Head of caudate nucleus (tissue), 42 donors: Measurements from ENCODE around the gene AHCYL2.
A peak's percentile ranks its signal among the peaks of the same experiment; 100 is the strongest.
"Not testable (repeated sequence)": the region's sequence is repeated elsewhere in the genome, so short reads cannot be mapped to it uniquely, and the experiment has no call there.

Experiments
- DNase-seq, 42 donors: peaks; one replicate each; pipeline versions ENCODE4 v3.0.0 to v3.0.0-alpha.2; 2020 to 2021; ENCODE audit warnings: mixed read lengths in 7 of 42
- intact Hi-C: fragments of 100-400 bp; cut with DNase I; formaldehyde crosslinking; loops from one replicate; pipeline ENCODE4 v1.15.0; 2022

The AHCYL2 gene

DNA sequence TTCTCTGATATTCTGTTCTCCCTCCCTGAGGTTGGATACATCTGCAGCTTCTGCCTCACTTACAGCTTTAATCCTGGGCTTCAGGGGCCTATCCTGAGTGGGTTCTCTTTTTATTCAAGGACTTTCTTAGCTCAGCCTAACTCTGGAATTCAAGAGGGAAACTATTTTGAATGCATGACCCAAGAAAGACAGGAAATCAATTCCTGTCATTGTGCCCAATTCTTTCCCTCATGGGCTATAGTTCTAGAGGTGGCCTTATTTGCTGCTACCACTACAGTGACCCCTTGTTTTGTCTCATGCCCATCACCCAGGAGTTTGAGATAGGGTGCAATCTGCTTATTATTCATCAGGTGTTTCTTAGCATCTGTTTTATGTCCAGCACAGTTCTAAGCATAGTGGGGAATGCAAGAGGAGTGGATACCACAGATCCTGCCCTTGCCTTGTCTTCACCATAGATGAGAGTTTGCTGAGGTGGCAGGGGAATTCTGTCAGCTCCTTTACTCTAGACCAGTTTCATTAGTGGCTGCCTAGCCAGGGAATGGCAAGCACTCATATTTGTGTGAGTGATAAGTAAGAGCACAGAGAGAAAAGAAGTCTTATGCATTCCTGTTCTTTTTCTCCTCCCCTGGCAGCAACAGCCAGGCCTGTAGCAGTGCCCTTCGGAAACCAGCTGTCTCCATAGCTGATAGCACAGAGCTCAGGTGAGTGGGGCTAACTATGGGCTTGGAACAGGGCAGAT is 228.8 kb downstream of the AHCYL2 start:
- no peak for DNase-seq
- intact Hi-C loops, result loop anchor here (10.0 kb wide), 1 partner anchor 79 kb away; no protein-coding TSS in a partner anchor

- intact Hi-C loops, result loop anchor here (10.0 kb wide), 1 partner anchor 79 kb away; no protein-coding TSS in a partner anchor
- DNase-seq, result no peak
These were observed 229.4 kb downstream of the AHCYL2 start for GRCh38 chr7:129454249-129454551.

DNA sequence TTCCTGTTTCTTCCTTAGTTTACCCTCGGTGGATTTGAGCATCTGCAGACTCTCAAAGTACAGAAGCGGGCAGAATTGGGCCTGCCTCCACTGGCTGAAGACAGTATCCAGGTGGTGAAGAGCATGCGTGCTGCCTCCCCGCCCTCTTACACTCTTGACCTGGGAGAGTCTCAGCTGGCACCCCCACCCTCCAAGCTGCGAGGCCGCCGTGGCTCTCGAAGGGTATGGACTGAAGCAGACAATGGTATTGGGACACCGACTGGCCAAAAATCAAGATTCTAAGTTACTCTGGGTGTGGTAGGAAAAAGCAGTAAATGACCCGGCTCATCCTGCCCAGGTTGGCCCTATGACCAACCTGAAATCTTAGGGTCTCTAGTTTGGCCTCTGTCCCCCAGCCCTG is 231.6 kb downstream of the AHCYL2 start:
- DNase-seq, result no peak
- intact Hi-C loops, result loop anchor here (10.0 kb wide), 1 partner anchor 82 kb away; no protein-coding TSS in a partner anchor

DNA sequence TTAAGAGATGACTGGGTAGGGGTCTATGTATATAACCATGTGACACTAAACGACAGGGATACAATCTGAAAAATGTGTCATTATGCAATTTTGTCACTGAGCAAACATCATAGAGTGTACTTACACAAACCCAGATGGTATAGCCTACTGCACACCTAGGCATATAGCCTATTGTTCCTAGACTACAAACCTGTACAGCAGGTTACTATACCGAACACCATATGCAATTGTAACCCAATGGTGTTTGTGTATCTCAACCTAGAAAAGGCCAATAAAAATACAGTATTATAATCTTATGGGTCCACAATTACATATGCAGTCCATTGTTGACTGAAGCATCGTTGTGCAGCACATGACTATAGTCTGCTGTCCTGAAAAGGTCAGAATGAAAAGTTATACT is 232.3 kb downstream of the AHCYL2 start:
- no peak for DNase-seq
- intact Hi-C loops, result loop anchor here (10.0 kb wide), 1 partner anchor 82 kb away; no protein-coding TSS in a partner anchor

- DNase-seq, result no peak
- intact Hi-C loops, result loop anchor here (10.0 kb wide), 1 partner anchor 83 kb away; no protein-coding TSS in a partner anchor
These were observed 233.3 kb downstream of the AHCYL2 start for GRCh38 chr7:129458171-129458570.

- no peak for DNase-seq
- intact Hi-C loops, result no loop called here
These were observed 237.0 kb downstream of the AHCYL2 start for GRCh38 chr7:129461809-129462208.

GRCh38 chr7:129462420-129462819 is 237.6 kb downstream of the AHCYL2 start:
- no peak for DNase-seq
- intact Hi-C loops, result no loop called here

DNA sequence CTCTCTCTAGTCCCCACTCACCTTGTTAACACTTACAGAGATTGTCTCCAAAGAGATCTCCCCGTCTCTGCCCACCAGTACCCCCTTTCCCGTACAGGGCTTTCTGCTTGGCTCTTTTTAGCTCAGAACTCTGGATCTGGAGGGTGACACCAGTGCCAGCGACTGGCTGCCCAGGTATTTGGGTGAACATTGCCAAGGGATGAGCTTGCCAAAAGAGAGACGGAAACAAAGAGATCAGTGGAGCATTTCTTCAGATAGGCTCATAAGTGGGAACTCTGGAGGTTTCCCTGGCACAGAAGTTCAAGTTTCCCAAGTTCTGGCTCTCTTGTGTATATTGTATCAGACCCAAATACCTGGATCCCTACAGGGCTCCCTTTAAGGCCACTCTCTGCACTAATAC is 239.4 kb downstream of the AHCYL2 start:
- DNase-seq, result no peak
- intact Hi-C loops, result no loop called here

DNA sequence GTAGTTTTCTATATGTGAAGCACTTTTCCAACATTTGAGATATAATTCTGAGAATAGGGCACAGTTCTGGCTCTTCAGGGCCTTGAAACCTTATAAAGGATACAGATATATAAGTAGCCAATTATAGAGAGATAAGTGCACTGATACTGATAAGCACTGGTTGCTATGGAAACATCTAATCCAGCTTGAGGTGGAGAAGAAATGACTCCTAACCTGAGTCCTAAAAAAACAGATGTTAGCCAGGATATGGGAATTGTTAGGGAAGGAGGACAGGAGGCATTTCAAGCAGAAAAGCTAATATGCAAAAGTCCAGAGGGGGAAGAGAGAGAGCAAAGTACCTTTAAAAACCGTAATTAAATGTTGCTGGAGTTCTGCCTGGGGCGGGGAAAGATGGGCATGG is 240.2 kb downstream of the AHCYL2 start:
- intact Hi-C loops, result no loop called here
- DNase-seq, result no peak

DNA sequence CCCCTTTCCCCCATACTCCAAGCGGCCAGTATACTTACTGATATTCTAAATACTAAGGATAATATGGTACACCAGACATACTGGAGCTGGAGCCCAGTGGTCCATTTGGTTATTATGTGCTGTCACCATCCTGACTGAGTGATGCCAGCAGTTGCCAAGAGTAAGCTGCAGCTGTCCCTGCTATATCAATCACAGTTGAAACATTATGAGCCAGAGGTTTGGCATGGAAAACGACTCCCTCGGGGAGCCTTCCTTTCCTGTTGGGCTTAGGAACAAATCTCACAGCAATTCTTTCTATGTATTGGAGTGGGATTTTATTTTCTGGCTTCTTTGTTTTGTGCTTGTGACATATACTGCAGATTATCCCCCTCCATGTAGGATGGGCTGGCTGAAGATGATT is 242.0 kb downstream of the AHCYL2 start:
- no peak for DNase-seq
- intact Hi-C loops, result no loop called here

DNA sequence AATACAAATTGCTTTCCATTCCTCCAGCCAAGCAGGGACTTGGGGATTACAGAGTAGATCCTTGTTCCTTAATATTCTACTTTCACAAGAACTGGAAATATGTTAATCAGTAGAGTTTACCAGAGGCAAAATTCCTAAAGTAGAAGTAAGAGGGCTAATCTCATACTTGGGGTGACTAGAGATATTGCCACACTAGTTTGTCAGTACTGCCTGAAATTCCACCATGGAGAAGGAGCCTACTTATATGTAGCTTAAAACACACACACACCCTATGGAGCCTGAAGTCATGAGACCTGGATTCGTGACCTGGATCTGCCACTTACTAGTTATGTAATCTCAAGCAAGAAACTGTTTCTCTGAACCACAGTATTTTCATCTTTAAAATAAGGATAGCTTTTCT is 243.3 kb downstream of the AHCYL2 start:
- peak in 27 of 42 donors; percentile 19 to 74 (median 47) for DNase-seq
- intact Hi-C loops, result no loop called here

- intact Hi-C loops, result no loop called here
- DNase-seq, result no peak
These were observed 243.7 kb downstream of the AHCYL2 start for GRCh38 chr7:129468547-129468946.

- DNase-seq, result no peak
- intact Hi-C loops, result loop anchor here (5.0 kb wide), 2 partner anchors 103 to 253 kb away; no protein-coding TSS in a partner anchor
These were observed 245.1 kb downstream of the AHCYL2 start for GRCh38 chr7:129469930-129470329.

- DNase-seq, result no peak
- intact Hi-C loops, result loop anchor here (5.0 kb wide), 2 partner anchors 103 to 253 kb away; no protein-coding TSS in a partner anchor
These were observed 245.6 kb downstream of the AHCYL2 start for GRCh38 chr7:129470411-129470810.

GRCh38 chr7:129471402-129471827 is 246.6 kb downstream of the AHCYL2 start:
- no peak for DNase-seq
- intact Hi-C loops, result loop anchor here (5.0 kb wide), 2 partner anchors 104 to 254 kb away; no protein-coding TSS in a partner anchor

- DNase-seq, intact Hi-C loops: not testable (repeated sequence)
These were observed 251.1 kb downstream of the AHCYL2 start for GRCh38 chr7:129475931-129476330.

DNA sequence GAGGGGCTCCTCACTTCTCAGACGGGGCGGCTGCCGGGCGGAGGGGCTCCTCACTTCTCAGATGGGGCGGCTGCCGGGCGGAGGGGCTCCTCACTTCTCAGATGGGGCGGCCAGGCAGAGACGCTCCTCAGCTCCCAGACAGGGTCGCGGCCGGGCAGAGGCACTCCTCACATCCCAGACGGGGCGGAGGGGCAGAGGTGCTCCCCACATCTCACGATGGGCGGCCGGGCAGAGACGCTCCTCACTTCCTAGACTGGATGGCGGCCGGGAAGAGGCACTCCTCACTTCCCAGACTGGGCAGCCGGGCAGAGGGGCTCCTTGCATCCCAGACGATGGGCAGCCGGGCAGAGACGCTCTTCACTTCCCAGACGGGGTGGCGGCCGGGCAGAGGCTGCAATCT is 251.6 kb downstream of the AHCYL2 start:
- intact Hi-C loops, DNase-seq: not testable (repeated sequence)
